ENCODE measurements around the gene IZUMO1R. TPM values are rescaled to one million over a fixed set of nuclear protein-coding genes. Genes with fewer than 3 reads are reported as not detected.
"Not testable (repeated sequence)": the region's sequence is repeated elsewhere in the genome, so short reads cannot be mapped to it uniquely, and the experiment has no call there.

The IZUMO1R gene
- total RNA-seq, 1 donor from 2014 or later = not detected

GRCh38 chr11:94325681-94326080 lies 21.3 kb downstream of the IZUMO1R start:
- no peak for DNase-seq (ENCODE audit: low spot score)

GRCh38 chr11:94326947-94327346 lies 22.6 kb downstream of the IZUMO1R start:
- no peak for DNase-seq (ENCODE audit: low spot score)

- no peak for DNase-seq (ENCODE audit: low spot score)
Measured at GRCh38 chr11:94328587-94329080, 24.3 kb downstream of the IZUMO1R start.

- no peak for DNase-seq (ENCODE audit: low spot score)
Measured at GRCh38 chr11:94329501-94329900, 25.1 kb downstream of the IZUMO1R start.

- DNase-seq (ENCODE audit: low spot score) = no peak
Measured at GRCh38 chr11:94330789-94331188, 26.4 kb downstream of the IZUMO1R start.

- no peak for DNase-seq (ENCODE audit: low spot score)
Measured at GRCh38 chr11:94332814-94333213, 28.4 kb downstream of the IZUMO1R start.

- no peak for DNase-seq (ENCODE audit: low spot score)
Measured at GRCh38 chr11:94336033-94336432, 31.7 kb downstream of the IZUMO1R start.

- no peak for DNase-seq (ENCODE audit: low spot score)
Measured at GRCh38 chr11:94338651-94339050, 34.3 kb downstream of the IZUMO1R start.

GRCh38 chr11:94342250-94342649 lies 37.9 kb downstream of the IZUMO1R start:
- DNase-seq (ENCODE audit: low spot score) = no peak

- DNase-seq (ENCODE audit: low spot score) = no peak
Measured at GRCh38 chr11:94343495-94343894, 39.1 kb downstream of the IZUMO1R start.

- not testable (repeated sequence) for DNase-seq (ENCODE audit: low spot score)
Measured at GRCh38 chr11:94346311-94346710, 41.9 kb downstream of the IZUMO1R start.

GRCh38 chr11:94350850-94351563 lies 46.6 kb downstream of the IZUMO1R start:
- DNase-seq (ENCODE audit: low spot score) = not testable (repeated sequence)

Other genes with a start within 250 kb of the IZUMO1R start
- gene PANX1, start 175.7 kb upstream of the IZUMO1R start, total RNA-seq = 13.5 TPM
- 0.09 TPM for gene GPR83, start 96.8 kb downstream of the IZUMO1R start, total RNA-seq
- gene MRE11, start 189.3 kb downstream of the IZUMO1R start, total RNA-seq = 14.8 TPM
- gene ANKRD49, start 189.4 kb downstream of the IZUMO1R start, total RNA-seq = 14.5 TPM
- not detected for gene C11orf97, start 207.9 kb downstream of the IZUMO1R start, total RNA-seq
- gene FUT4, start 239.3 kb downstream of the IZUMO1R start, total RNA-seq = 18.6 TPM

Data from mucosa of gallbladder (tissue), 1 donor.